HCT116 (cell line): Measurements from ENCODE around the gene SCTR. TPM values are rescaled to one million over a fixed set of nuclear protein-coding genes. Genes with fewer than 3 reads are reported as not detected.

Experiments
- ATAC-seq: fragments of 200-7000 bp; cut with Tn5 transposase; 2 replicates; pipeline ENCODE4 v1.9.1; 2020; ENCODE audit warnings: mild to moderate bottlenecking, moderate library complexity
- BruUV-seq: library from RNA; stranded (reverse); fragments of 400-500 nt; replicated peaks from 2 replicates; lab custom pipeline; 2021; lab: Mats Ljungman, UMichigan
- CTCF ChIA-PET: fragments of 300-600 bp; sonication (Branson Sonifier 250); formaldehyde crosslinking; loops from one replicate; lab custom pipeline; 2021; ENCODE audit warnings: antibody characterized with exemption; lab: Charles Lee
- POLR2A ChIA-PET: fragments of 300-600, 350-600 bp; sonication (Branson Sonifier 250); formaldehyde crosslinking; loops from one replicate; lab custom pipeline; 2021; ENCODE audit warnings: antibody characterized with exemption; lab: Charles Lee
- RAD21 ChIA-PET, 2 experiments: fragments of 300-600 bp; sonication (Branson Sonifier 250); formaldehyde crosslinking; loops; one replicate each; lab custom pipeline; 2023; ENCODE audit warnings: low total read pairs in 2 of 2; ENCODE audit not compliant: uncharacterized antibody in 2 of 2, unreplicated experiment in 2 of 2, low non-redundant PET in 1 of 2; lab: Charles Lee
- DNase-seq: peaks from one replicate; pipeline ENCODE4 v3.0.0-alpha.2; 2010; ENCODE audit warnings: low read depth, low spot score
- H2AFZ ChIP-seq: fragments of 200-600 bp; shearing (Covaris generic), sonication (generic); 2 replicates; pipeline ENCODE4 v1.6.1; 2017; ENCODE audit warnings: low read depth, mixed run types, mixed read lengths, antibody characterized with exemption, low read length; ENCODE audit not compliant: poor library complexity, severe bottlenecking
- H3K27ac ChIP-seq: 2 replicates; pipeline ENCODE4 v1.5.1; 2012; ENCODE audit warnings: low read depth, low read length
- H3K27me3 ChIP-seq: fragments of 200-600 bp; sonication (generic); 2 replicates; pipeline ENCODE4 v1.6.1; 2016; ENCODE audit warnings: mixed run types, low read length, mixed read lengths; ENCODE audit not compliant: insufficient read depth
- H3K36me3 ChIP-seq, 2 experiments: fragments of 200-500 bp in 1 of 2; fragments of 200-600 bp in 1 of 2; sonication (Bioruptor generic) in 1 of 2; sonication (generic) in 1 of 2; 2 replicates each; pipeline versions ENCODE4 v1.5.1 to v1.6.1; 2014 to 2016; ENCODE audit warnings: low read length in 2 of 2, inconsistent platforms in 1 of 2, mixed read lengths in 1 of 2, mixed run types in 1 of 2; ENCODE audit not compliant: insufficient read depth in 2 of 2, control insufficient read depth in 1 of 2
- H3K4me1 ChIP-seq, 2 experiments: fragments of 200-600 bp in 1 of 2; sonication (generic) in 1 of 2; 2 replicates each; pipeline versions ENCODE4 v1.5.1 to v1.6.1; 2012 to 2017; ENCODE audit warnings: low read length in 2 of 2, inconsistent platforms in 1 of 2, mild to moderate bottlenecking in 1 of 2, mixed read lengths in 1 of 2, mixed run types in 1 of 2, moderate library complexity in 1 of 2; ENCODE audit not compliant: insufficient read depth in 2 of 2, control insufficient read depth in 1 of 2
- H3K4me2 ChIP-seq: fragments of 200-600 bp; sonication (generic); 2 replicates; pipeline ENCODE4 v1.6.1; 2017; ENCODE audit warnings: mixed run types, low read length, mixed read lengths
- H3K4me3 ChIP-seq, 2 experiments: fragments of 200-600 bp in 1 of 2; sonication (generic) in 1 of 2; replicated peaks in 1 of 2; 2 replicates each; pipeline ENCODE4 v1.5.1; 2011 to 2016; ENCODE audit warnings: low read length in 2 of 2, control low read depth in 1 of 2, low read depth in 1 of 2, mild to moderate bottlenecking in 1 of 2, mixed read lengths in 1 of 2, mixed run types in 1 of 2
- H3K79me2 ChIP-seq: fragments of 200-600 bp; sonication (generic); 2 replicates; pipeline ENCODE4 v1.6.1; 2017; ENCODE audit warnings: mild to moderate bottlenecking, mixed run types, low read length, moderate library complexity, mixed read lengths; ENCODE audit not compliant: insufficient read depth
- H3K9ac ChIP-seq: fragments of 200-600 bp; sonication (generic); 2 replicates; pipeline ENCODE4 v1.6.1; 2016; ENCODE audit warnings: low read length, mixed read lengths
- H3K9me2 ChIP-seq: fragments of 200-600 bp; sonication (generic), shearing (Covaris generic); 2 replicates; pipeline ENCODE4 v1.6.1; 2017; ENCODE audit warnings: mixed run types, mild to moderate bottlenecking, moderate library complexity; ENCODE audit not compliant: insufficient read depth
- H3K9me3 ChIP-seq, 2 experiments: fragments of 200-500 bp in 1 of 2; fragments of 200-600 bp in 1 of 2; sonication (Bioruptor generic) in 1 of 2; sonication (generic) in 1 of 2; 2 replicates each; pipeline ENCODE4 v1.6.1; 2014 to 2017; ENCODE audit warnings: low read length in 2 of 2, mixed read lengths in 2 of 2, inconsistent platforms in 1 of 2, low read depth in 1 of 2, mild to moderate bottlenecking in 1 of 2, mixed run types in 1 of 2, moderate library complexity in 1 of 2; ENCODE audit not compliant: control insufficient read depth in 1 of 2, insufficient read depth in 1 of 2
- H4K20me1 ChIP-seq: fragments of 200-600 bp; sonication (generic), shearing (Covaris generic); 2 replicates; pipeline ENCODE4 v1.6.1; 2017; ENCODE audit warnings: mixed run types, mild to moderate bottlenecking, moderate library complexity; ENCODE audit not compliant: insufficient read depth
- ATF3 ChIP-seq: IDR thresholded peaks from 2 replicates; pipeline ENCODE4 v1.6.1; 2012
- CEBPB ChIP-seq: IDR thresholded peaks from 2 replicates; pipeline ENCODE4 v1.6.1; 2012; ENCODE audit warnings: low read depth
- CTCF ChIP-seq, 3 experiments: fragments of 200-600 bp in 1 of 3; sonication (generic) in 1 of 3; IDR thresholded peaks in 2 of 3; conservative IDR thresholded peaks in 1 of 3; 2 replicates each; pipeline ENCODE4 v1.5.1; 2012 to 2017; ENCODE audit warnings: low read depth in 2 of 3, low read length in 2 of 3, antibody characterized with exemption in 1 of 3, borderline replicate concordance in 1 of 3, control low read depth in 1 of 3, mild to moderate bottlenecking in 1 of 3, mixed read lengths in 1 of 3, mixed run types in 1 of 3, moderate library complexity in 1 of 3; ENCODE audit not compliant: insufficient read depth in 1 of 3
- ELF1 ChIP-seq: IDR thresholded peaks from 2 replicates; pipeline ENCODE4 v1.6.1; 2012; ENCODE audit warnings: low read depth, borderline replicate concordance
- EZH2 ChIP-seq: fragments of 200-600 bp; sonication (generic); IDR thresholded peaks from 2 replicates; pipeline ENCODE4 v1.6.1; 2017; ENCODE audit warnings: antibody characterized with exemption, mixed run types
- EZH2phosphoT487 ChIP-seq: fragments of 200-600 bp; IDR thresholded peaks from 2 replicates; pipeline ENCODE4 v1.6.1; 2018; ENCODE audit warnings: antibody characterized with exemption, borderline replicate concordance
- MAX ChIP-seq: IDR thresholded peaks from 2 replicates; pipeline ENCODE4 v1.6.1; 2012
- RAD21 ChIP-seq: IDR thresholded peaks from 2 replicates; pipeline ENCODE4 v1.6.1; 2012; ENCODE audit warnings: low read depth, mild to moderate bottlenecking
- SIN3A ChIP-seq: IDR thresholded peaks from 2 replicates; pipeline ENCODE4 v1.6.1; 2012; ENCODE audit warnings: low read depth
- SP1 ChIP-seq: IDR thresholded peaks from 2 replicates; pipeline ENCODE4 v1.6.1; 2012; ENCODE audit warnings: low read depth
- SRF ChIP-seq: IDR thresholded peaks from 2 replicates; pipeline ENCODE4 v1.6.1; 2012; ENCODE audit warnings: low read depth
- TCF7L2 ChIP-seq: IDR thresholded peaks from 2 replicates; pipeline ENCODE4 v1.7.0; 2011; ENCODE audit warnings: borderline replicate concordance, inconsistent platforms; ENCODE audit not compliant: insufficient read depth, insufficient read length; ENCODE audit errors: extremely low read depth
- intact Hi-C: fragments of 100-400 bp; cut with micrococcal nuclease; formaldehyde crosslinking; loops from 2 replicates; pipeline ENCODE4 v1.10.0; 2022
- total RNA-seq: library from RNA; stranded (reverse); gene quantifications from one replicate; pipeline ENCODE4 v1.2.1, GENCODE V29; 2021; ENCODE audit not compliant: unreplicated experiment

The SCTR gene
- total RNA-seq, 1 experiment from 2014 or later = not detected

- no peak for ATAC-seq
- H3K4me2 ChIP-seq = no peak overlapping the region
- no peaks in the 10 kb centered on the region for H3K9me3 ChIP-seq
- no TSS peak for BruUV-seq
- DNase-seq = no peak
- no peak overlapping the region for H3K9ac ChIP-seq
- no peaks in the 10 kb centered on the region for H4K20me1 ChIP-seq
- no peaks in the 10 kb centered on the region; the same call in 1 of the 2 replicates for H3K9me2 ChIP-seq
- H3K36me3 ChIP-seq = no peaks in the 10 kb centered on the region
- no peak overlapping the region for H3K4me3 ChIP-seq
- no peak for TF ChIP-seq RAD21
- TF ChIP-seq SIN3A = no peak
- TF ChIP-seq ELF1 = no peak
- no peak for TF ChIP-seq EZH2
- no peak for TF ChIP-seq MAX
- TF ChIP-seq EZH2phosphoT487 = no peak
- no peak for TF ChIP-seq SRF
- no peak for TF ChIP-seq CTCF (IDR thresholded peaks at IDR 0.05 in 2 of 3, conservative IDR thresholded peaks at IDR 0.05 in 1 of 3; ENCODE audit: borderline replicate concordance in 1 of 3, insufficient read depth in 1 of 3, low read depth in 2 of 3, low read length in 2 of 3)
- no peak for TF ChIP-seq CEBPB
- no peak for TF ChIP-seq ATF3
- no peak for TF ChIP-seq TCF7L2
- TF ChIP-seq SP1 = no peak
- no peaks in the 10 kb centered on the region for H3K4me1 ChIP-seq
- RAD21 ChIA-PET = no interaction called here
- intact Hi-C loops = no loop called here
- CTCF ChIA-PET = no interaction called here
- no peaks in the 10 kb centered on the region for H3K79me2 ChIP-seq
- no peak overlapping the region for H2AFZ ChIP-seq
- POLR2A ChIA-PET = no interaction called here
- H3K27me3 ChIP-seq = no peaks in the 10 kb centered on the region
- H3K27ac ChIP-seq = no peak overlapping the region
Measured at GRCh38 chr2:119550346-119550745, 26.1 kb upstream of the SCTR start.
